WERI-Rb-1 (cell line): ENCODE measurements around the gene PRMT5.

Experiments used
- DNase-seq: peaks from one replicate; pipeline ENCODE4 v3.0.0-alpha.2; 2020
- H3K27ac ChIP-seq: fragments of 250-450 bp; sonication (Bioruptor Pico); 2 replicates; pipeline ENCODE4 v1.5.1; 2020; ENCODE audit warnings: mild to moderate bottlenecking, moderate library complexity
- H3K27me3 ChIP-seq: fragments of 250-450 bp; sonication (Bioruptor Pico); 2 replicates; pipeline ENCODE4 v1.5.1; 2021; ENCODE audit warnings: mild to moderate bottlenecking, low read depth, moderate library complexity; ENCODE audit not compliant: insufficient read depth, severe bottlenecking
- H3K36me3 ChIP-seq: fragments of 250-450 bp; sonication (Bioruptor Pico); 2 replicates; pipeline ENCODE4 v1.5.1; 2020; ENCODE audit warnings: mild to moderate bottlenecking, moderate library complexity
- H3K4me3 ChIP-seq: 2 replicates; pipeline ENCODE4 v1.5.1; 2011; ENCODE audit warnings: low read depth, mild to moderate bottlenecking, control low read depth, low read length
- H3K9me3 ChIP-seq: fragments of 250-450 bp; sonication (Bioruptor Pico); 2 replicates; pipeline ENCODE4 v1.5.1; 2021; ENCODE audit warnings: mild to moderate bottlenecking, moderate library complexity; ENCODE audit not compliant: severe bottlenecking
- CTCF ChIP-seq: IDR thresholded peaks from 2 replicates; pipeline ENCODE4 v1.5.1; 2011; ENCODE audit warnings: low read depth, mild to moderate bottlenecking, control low read depth, inconsistent platforms, low read length

Gene PRMT5

DNA sequence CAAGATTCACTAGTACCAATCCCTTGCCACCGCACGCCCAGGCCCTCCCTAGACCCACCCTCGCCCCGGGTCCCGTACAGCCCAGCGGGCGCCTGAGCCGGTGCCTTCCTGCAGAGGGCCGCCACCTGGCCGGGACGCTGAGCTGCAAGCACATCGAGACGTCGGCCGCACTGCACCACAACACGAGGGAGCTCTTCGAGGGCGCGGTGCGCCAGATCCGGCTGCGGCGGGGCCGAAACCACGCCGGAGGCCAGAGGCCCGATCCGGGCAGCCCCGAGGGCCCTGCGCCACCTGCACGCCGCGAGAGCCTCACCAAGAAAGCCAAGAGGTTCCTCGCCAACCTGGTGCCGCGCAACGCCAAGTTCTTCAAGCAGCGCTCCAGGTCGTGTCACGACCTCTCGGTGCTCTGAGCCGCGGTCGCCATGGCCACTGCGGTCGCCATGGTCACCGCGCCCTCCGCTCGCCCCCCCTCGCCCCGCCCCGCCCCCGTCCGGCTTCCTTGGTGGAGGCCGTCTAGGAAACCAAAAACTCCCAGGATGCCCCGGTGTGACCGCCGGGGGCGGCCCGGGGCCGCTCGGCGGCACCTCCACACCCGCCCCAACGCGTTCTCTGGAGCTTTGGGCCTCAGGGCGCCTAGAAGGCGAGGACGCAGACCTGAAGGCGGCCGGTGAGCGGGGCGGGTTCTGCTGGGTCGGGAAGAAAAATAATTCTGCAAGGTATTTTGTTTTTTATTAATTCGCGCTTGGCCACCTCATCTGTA is 42.5 kb downstream of the PRMT5 start:
- Histone ChIP-seq H3K4me3 (no peak overlapping the region), H3K27ac (no peak overlapping the region), H3K27me3 (no peaks in the 10 kb centered on the region), H3K36me3 (no peaks in the 10 kb centered on the region), H3K9me3 (no peaks in the 10 kb centered on the region)
- TF ChIP-seq CTCF, result no peak
- DNase-seq, result no peak

DNA sequence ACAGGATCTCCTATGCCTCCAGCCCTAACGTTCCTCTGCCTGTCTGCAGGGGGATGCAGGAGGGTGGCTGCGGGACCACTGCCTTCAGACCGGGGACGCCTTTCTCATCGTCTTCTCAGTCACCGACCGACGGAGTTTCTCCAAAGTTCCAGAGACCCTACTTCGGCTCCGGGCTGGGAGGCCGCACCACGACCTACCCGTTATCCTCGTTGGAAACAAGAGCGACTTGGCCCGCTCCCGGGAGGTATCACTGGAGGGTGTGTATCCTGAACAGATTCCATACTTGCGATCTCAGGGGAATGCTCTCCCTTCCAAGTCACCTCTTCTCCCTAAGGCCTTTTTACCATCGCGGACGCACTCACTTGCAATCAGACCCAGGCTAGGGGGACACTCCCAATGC is 43.2 kb downstream of the PRMT5 start:
- no peak for DNase-seq

GRCh38 chr14:22884738-22885523 is 44.2 kb downstream of the PRMT5 start:
- no peak overlapping the region for H3K27ac ChIP-seq
- no peak overlapping the region for H3K4me3 ChIP-seq
- DNase-seq, result no peak
- no peaks in the 10 kb centered on the region for H3K9me3 ChIP-seq
- TF ChIP-seq CTCF, result no peak
- H3K36me3 ChIP-seq, result no peaks in the 10 kb centered on the region
- no peaks in the 10 kb centered on the region for H3K27me3 ChIP-seq

More for the DNA sequence above, 43.2 kb downstream of the PRMT5 start:
- Histone ChIP-seq H3K27me3 (no peaks in the 10 kb centered on the region), H3K9me3 (no peaks in the 10 kb centered on the region), H3K4me3 (no peak overlapping the region), H3K27ac (no peak overlapping the region), H3K36me3 (no peaks in the 10 kb centered on the region)
- no peak for TF ChIP-seq CTCF

GRCh38 chr14:22884076-22884737 is 45.0 kb downstream of the PRMT5 start:
- Histone ChIP-seq H3K4me3 (no peak overlapping the region), H3K36me3 (no peaks in the 10 kb centered on the region), H3K9me3 (no peaks in the 10 kb centered on the region), H3K27ac (no peak overlapping the region), H3K27me3 (no peaks in the 10 kb centered on the region)
- DNase-seq, result no peak
- TF ChIP-seq CTCF, result no peak

DNA sequence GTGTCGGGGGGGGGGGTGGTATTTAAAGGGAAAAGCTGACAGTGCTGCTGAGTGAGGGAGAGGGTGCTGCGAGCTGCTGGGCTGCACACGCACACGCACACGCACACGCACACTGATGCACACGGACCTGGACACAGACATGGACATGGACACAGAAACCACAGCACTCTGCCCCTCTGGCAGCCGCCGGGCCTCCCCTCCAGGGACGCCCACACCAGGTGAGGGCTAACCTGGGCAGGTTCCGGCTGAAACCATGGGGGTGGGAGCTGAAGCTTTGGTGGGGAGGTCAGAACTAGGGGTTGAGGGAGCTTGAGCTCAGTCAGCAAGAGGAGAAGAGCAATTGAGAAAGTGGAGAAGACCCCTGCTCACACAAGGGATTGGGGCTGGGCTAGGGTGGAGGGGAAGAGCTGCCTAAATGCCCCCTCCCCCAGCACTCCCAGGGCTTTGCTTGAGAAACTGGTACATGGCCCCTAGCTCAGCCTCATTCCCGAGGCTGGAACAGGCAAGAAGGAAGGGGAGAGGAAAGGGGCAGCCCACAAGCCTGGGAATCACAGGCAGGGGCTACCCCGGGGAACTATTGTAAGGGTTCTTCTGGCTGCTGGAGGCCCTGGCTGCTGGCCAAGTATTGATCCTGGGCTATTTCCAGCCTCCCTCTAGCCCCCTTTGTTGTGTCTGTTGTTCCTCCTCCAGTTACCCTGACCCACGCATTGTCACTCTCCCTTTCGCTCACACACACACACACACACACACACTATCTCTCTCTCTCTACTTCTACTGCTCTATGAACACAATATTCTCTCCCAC is 45.8 kb downstream of the PRMT5 start, which contains the start of gene REM2:
Gene REM2, plus strand, starts transcription at position 50 of the 804 bp plus-strand sequence. Its CDS starts 66 bp downstream, at position 116.
- H3K4me3 ChIP-seq, result no peak within 1 kb of the TSS; the same call in 1 of the 2 replicates
- H3K27me3 ChIP-seq, result no peaks in the 10 kb centered on the region
- no peaks in the 10 kb centered on the region for H3K36me3 ChIP-seq
- peak; percentile 12 for DNase-seq
- TF ChIP-seq CTCF, result no peak
- no peaks in the 10 kb centered on the region for H3K9me3 ChIP-seq
- H3K27ac ChIP-seq, result peak within 1 kb of the TSS; percentile 2
